GM12878 (cell line): Measurements from ENCODE around the gene STAMBPL1. TPM values are rescaled to one million over a fixed set of nuclear protein-coding genes. Genes with fewer than 3 reads are reported as not detected.

Source experiments
- ATAC-seq: fragments of 200-7000 bp; cut with Tn5 transposase; 3 replicates; pipeline ENCODE4 v1.9.1; 2020; ENCODE audit warnings: mild to moderate bottlenecking, moderate library complexity
- BruUV-seq: library from RNA; stranded (reverse); fragments of 400-500 nt; replicated peaks from 2 replicates; lab custom pipeline; 2021; lab: Mats Ljungman, UMichigan
- CTCF ChIA-PET: fragments of 300-600 bp; sonication (Branson Sonifier 250); formaldehyde crosslinking; extraction: SDS; loops from one replicate; lab custom pipeline; 2021; ENCODE audit warnings: inconsistent platforms; lab: Yijun Ruan, JAX
- POLR2A ChIA-PET: fragments of 350-600 bp; formaldehyde crosslinking; extraction: SDS; loops from one replicate; lab custom pipeline; 2021; ENCODE audit warnings: inconsistent platforms; lab: Charles Lee
- RAD21 ChIA-PET: fragments of 300-600 bp; sonication (Branson Sonifier 250); formaldehyde crosslinking; loops from one replicate; lab custom pipeline; 2023; ENCODE audit warnings: antibody characterized with exemption; ENCODE audit not compliant: unreplicated experiment; lab: Charles Lee
- SMC1A ChIA-PET: fragments of 300-600 bp; sonication (Branson Sonifier 250); formaldehyde crosslinking; loops from one replicate; lab custom pipeline; 2023; ENCODE audit not compliant: unreplicated experiment, uncharacterized antibody; lab: Charles Lee
- DNase-seq: peaks from one replicate; pipeline ENCODE4 v3.0.0-alpha.2; 2011; ENCODE audit warnings: low read depth, low spot score
- FAIRE-seq: peaks from 3 replicates; lab custom pipeline; 2011; peaks lifted over from hg19 to GRCh38; lab: Jason Lieb, UNC
- H2AFZ ChIP-seq: 2 replicates; pipeline ENCODE4 v1.6.0; 2011; ENCODE audit warnings: low read depth, low read length, control low read depth; ENCODE audit not compliant: control insufficient read depth
- H3K27ac ChIP-seq: 2 replicates; pipeline ENCODE4 v1.5.1; 2011; ENCODE audit warnings: control low read depth; ENCODE audit not compliant: control insufficient read depth, insufficient read depth
- H3K27me3 ChIP-seq, 2 experiments: replicated peaks in 1 of 2; 2 replicates each; pipeline versions ENCODE4 v1.6.0 to v1.6.1; 2011; ENCODE audit warnings: low read length in 1 of 2; ENCODE audit not compliant: control insufficient read depth in 2 of 2, insufficient read depth in 2 of 2
- H3K36me3 ChIP-seq, 2 experiments: 2 replicates each; pipeline ENCODE4 v1.5.1; 2011; ENCODE audit warnings: low read length in 1 of 2; ENCODE audit not compliant: control insufficient read depth in 2 of 2, insufficient read depth in 2 of 2
- H3K4me1 ChIP-seq: 2 replicates; pipeline ENCODE4 v1.6.1; 2011; ENCODE audit warnings: mild to moderate bottlenecking, low read length, moderate library complexity, mixed read lengths; ENCODE audit not compliant: control insufficient read depth, insufficient read depth
- H3K4me2 ChIP-seq: 2 replicates; pipeline ENCODE4 v1.6.0; 2011; ENCODE audit warnings: control low read depth; ENCODE audit not compliant: control insufficient read depth, insufficient read depth
- H3K4me3 ChIP-seq: fragments of 200-600 bp; sonication (generic); 2 replicates; pipeline ENCODE4 v1.5.1; 2016
- H3K79me2 ChIP-seq: 2 replicates; pipeline ENCODE4 v1.6.0; 2011; ENCODE audit warnings: low read length; ENCODE audit not compliant: control insufficient read depth, insufficient read depth
- H3K9ac ChIP-seq: 2 replicates; pipeline ENCODE4 v1.8.0; 2011; ENCODE audit warnings: low read length, control low read depth, mixed read lengths; ENCODE audit not compliant: control insufficient read depth, insufficient read depth
- H3K9me3 ChIP-seq: replicated peaks from 3 replicates; pipeline ENCODE4 v1.5.1; 2011; ENCODE audit warnings: mild to moderate bottlenecking, low read length; ENCODE audit not compliant: control insufficient read depth, insufficient read depth
- H4K20me1 ChIP-seq: 2 replicates; pipeline ENCODE4 v1.6.0; 2011; ENCODE audit not compliant: control insufficient read depth, insufficient read depth
- ATF7 ChIP-seq: fragments of 450-650 bp; IDR thresholded peaks from 2 replicates; pipeline ENCODE4 v1.6.1; 2016; ENCODE audit warnings: low read depth, mild to moderate bottlenecking
- CEBPB ChIP-seq, 2 experiments: fragments of 150-350 bp in 1 of 2; IDR thresholded peaks; 2 replicates each; pipeline ENCODE4 v1.6.1; 2012 to 2014; ENCODE audit warnings: low read depth in 2 of 2, low read length in 2 of 2, borderline replicate concordance in 1 of 2, inconsistent platforms in 1 of 2
- CREB1 ChIP-seq: IDR thresholded peaks from 2 replicates; pipeline ENCODE4 v1.6.1; 2012; ENCODE audit warnings: low read depth, mild to moderate bottlenecking, inconsistent platforms
- CREM ChIP-seq: IDR thresholded peaks from 2 replicates; pipeline ENCODE4 v1.6.1; 2014; ENCODE audit warnings: antibody characterized with exemption, low read depth
- KAT2A ChIP-seq: conservative IDR thresholded peaks from 2 replicates; pipeline ENCODE4 v1.6.1; 2011; ENCODE audit warnings: low read depth, low read length; ENCODE audit not compliant: control insufficient read depth
- MLLT1 ChIP-seq: fragments of 450-650 bp; IDR thresholded peaks from 2 replicates; pipeline ENCODE4 v1.6.1; 2016; ENCODE audit warnings: mild to moderate bottlenecking
- MTA2 ChIP-seq: fragments of 450-650 bp; IDR thresholded peaks from 2 replicates; pipeline ENCODE4 v1.6.1; 2016; ENCODE audit warnings: low read depth, mild to moderate bottlenecking, moderate library complexity
- POLR2AphosphoS2 ChIP-seq: IDR thresholded peaks from 2 replicates; pipeline ENCODE4 v1.6.1; 2011; ENCODE audit warnings: low read depth, mild to moderate bottlenecking, low read length, improper control_type of control experiment, moderate library complexity
- SMAD5 ChIP-seq: IDR thresholded peaks from 2 replicates; pipeline ENCODE4 v1.6.1; 2016; ENCODE audit warnings: antibody characterized with exemption, low read depth
- YBX1 ChIP-seq: fragments of 450-650 bp; IDR thresholded peaks from 2 replicates; pipeline ENCODE4 v1.6.1; 2016; ENCODE audit warnings: antibody characterized with exemption
- YY1 ChIP-seq: IDR thresholded peaks from 2 replicates; pipeline ENCODE4 v1.6.1; 2011; ENCODE audit warnings: low read depth, mild to moderate bottlenecking, low read length
- ZBTB33 ChIP-seq: fragments of 450-650 bp; IDR thresholded peaks from 2 replicates; pipeline ENCODE4 v1.6.1; 2017; ENCODE audit warnings: mild to moderate bottlenecking
- ZNF592 ChIP-seq: fragments of 450-650 bp; IDR thresholded peaks from 2 replicates; pipeline ENCODE4 v1.6.1; 2017; ENCODE audit warnings: mild to moderate bottlenecking, moderate library complexity
- WGBS: methylation state at CpG from one replicate; pipeline ENCODE4 v1.1.6; 2016; ENCODE audit warnings: low lambda C conversion rate; ENCODE audit not compliant: insufficient replicate concordance, insufficient coverage; ENCODE audit errors: missing lambda C conversion rate; 5-methylcytosine and 5-hydroxymethylcytosine counted together
- in situ Hi-C: fragments of 300-500 bp; cut with MboI; formaldehyde crosslinking; loops from 9 replicates; pipeline ENCODE4 v1.14.3; 2018; ENCODE audit warnings: mixed read lengths
- intact Hi-C: fragments of 100-400 bp; cut with micrococcal nuclease; formaldehyde crosslinking; loops from one replicate; pipeline ENCODE4 v1.14.2; 2022; ENCODE audit not compliant: unreplicated experiment
- polyA plus RNA-seq, 11 experiments: library from polyadenylated mRNA; depleted of rRNA in 4 of 11; unstranded in 6 of 11; stranded (reverse) in 5 of 11; fragments of >200 nt; fragmentation: Nextera tagmentation in 4 of 11; fragmentation: Illumina TruSeq in 1 of 11; extraction: Ambion mirVana in 4 of 11; extraction: Trizol in 1 of 11; gene quantifications; 1 replicate in 1 of 11; 2 replicates in 10 of 11; pipeline versions ENCODE4 v1.2.1 to v1.2.3, GENCODE V29; 2011 to 2016; ENCODE audit warnings: inconsistent platforms in 2 of 11, missing spikeins in 2 of 11, low read depth in 1 of 11
- total RNA-seq, 4 experiments: library from RNA; depleted of rRNA in 3 of 4; stranded (reverse); fragments of >200 nt in 3 of 4; fragmentation: Illumina TruSeq in 1 of 4; extraction: Trizol in 1 of 4; gene quantifications; 2 replicates each; pipeline versions ENCODE4 v1.2.1 to v1.2.3, GENCODE V29; 2013 to 2021

STAMBPL1 gene
- total and polyA plus RNA-seq, 10 of the 15 experiments (the other 5 are each of a cell fraction or from before 2014, with no cell fraction given): 7.5 to 44.1 (median 25.4) TPM

- TF ChIP-seq ATF7: 0 out of 2 replicates have a peak, but pooled peaks have one; percentile 31
Measured at GRCh38 chr10:88934900-88935672, 55.0 kb downstream of the STAMBPL1 start (continued).

GRCh38 chr10:88936656-88937055 lies 56.6 kb downstream of the STAMBPL1 start:
- no TSS peak for BruUV-seq
- H2AFZ ChIP-seq: no peak overlapping the region
- intact Hi-C loops (no loop called here), in situ Hi-C loops (loop anchor here (5.0 kb wide), 4 partner anchors 46 to 276 kb away; no protein-coding TSS in a partner anchor)
- ChIA-PET RAD21 (interaction anchor here (0.5 to 2.6 kb wide), 15 partner anchors 26 to 282 kb away, joined by 3 to 39 read pairs (median 5); partner anchors contain the start of genes CH25H and FAS), CTCF (interaction anchor here (0.6 to 6.9 kb wide), 25 partner anchors 8 to 354 kb away, joined by 3 to 250 read pairs (median 5); partner anchors contain the start of genes CH25H, FAS and STAMBPL1), POLR2A (interaction anchor here (1.0 to 1.1 kb wide), 4 partner anchors 19 to 81 kb away, joined by 3 to 5 read pairs (median 4); no protein-coding TSS in a partner anchor), SMC1A (interaction anchor here (0.6 to 10.3 kb wide), 23 partner anchors 9 to 281 kb away, joined by 3 to 575 read pairs (median 4); no protein-coding TSS in a partner anchor)
- H3K9ac ChIP-seq: no peak overlapping the region
- no peak overlapping the region for H3K4me3 ChIP-seq
- ATAC-seq (peak; percentile 15), DNase-seq (no peak), FAIRE-seq (no peak)
- WGBS: 46% methylated on average over 3 of the region's 3 CpGs
- no peak overlapping the region for H3K4me2 ChIP-seq
- H3K9me3 ChIP-seq: no peaks in the 10 kb centered on the region
- no peaks in the 10 kb centered on the region for H3K27me3 ChIP-seq
- no peak overlapping the region for H3K27ac ChIP-seq
- no peaks in the 10 kb centered on the region for H4K20me1 ChIP-seq
- H3K4me1 ChIP-seq: peaks cover 16% of the 10 kb centered on the region
- peaks cover 0 to 11% of the 10 kb centered on the region in 2 experiments; a peak in 2 of 4 replicates for H3K36me3 ChIP-seq
- H3K79me2 ChIP-seq: peaks cover 2% of the 10 kb centered on the region; the same call in 1 of the 2 replicates
- no peak for TF ChIP-seq ZBTB33
- TF ChIP-seq CEBPB (IDR thresholded peaks at IDR 0.05; ENCODE audit: borderline replicate concordance in 1 of 2, low read depth in 2 of 2, low read length in 2 of 2): no peak
- TF ChIP-seq YY1: no peak
- no peak for TF ChIP-seq MTA2
- TF ChIP-seq CREM: no peak
- no peak for TF ChIP-seq YBX1
- no peak for TF ChIP-seq ZNF592
- no peak for TF ChIP-seq KAT2A
- no peak for TF ChIP-seq SMAD5
- no peak for TF ChIP-seq MLLT1
- no peak for TF ChIP-seq POLR2AphosphoS2
- TF ChIP-seq CREB1: no peak
